Astrocyte of the spinal cord (primary cell): ENCODE data around the gene ARID5B.

Experiments
- DNase-seq: peaks from one replicate; pipeline ENCODE4 v3.0.0; 2011; ENCODE audit warnings: low read depth, low spot score
- H3K4me3 ChIP-seq: 2 replicates; pipeline ENCODE4 v1.5.1; 2011; ENCODE audit warnings: low read depth, mild to moderate bottlenecking, low read length, moderate library complexity
- in situ Hi-C: cut with HindIII; loops from 2 replicates; pipeline ENCODE4 v1.10.0; 2017; ENCODE audit warnings: low sequenced_read_pairs
- TF ChIP-seq, protein P1 (sequence below): IDR thresholded peaks from 2 replicates; pipeline ENCODE4 v1.5.1; 2012; ENCODE audit warnings: low read depth, mild to moderate bottlenecking, low read length, inconsistent platforms

Gene ARID5B

DNA sequence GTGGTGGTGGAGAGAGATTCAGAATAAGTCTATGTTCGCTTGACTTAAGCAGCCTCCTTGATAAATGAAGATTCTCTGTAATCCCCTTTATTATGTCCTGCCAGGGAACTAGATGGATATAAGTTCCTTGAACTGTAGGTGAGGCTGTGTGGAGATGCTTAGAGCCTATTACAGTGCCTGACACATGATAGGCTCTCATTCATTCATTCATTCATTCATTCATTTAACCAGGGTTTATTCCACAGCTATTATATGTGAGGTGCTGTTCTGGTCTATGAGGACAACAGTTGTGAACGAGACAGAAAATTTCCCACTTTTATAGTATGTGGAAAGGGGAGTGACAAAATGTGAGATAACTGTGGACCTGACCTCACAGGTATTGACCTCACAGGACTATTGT is 105.6 kb downstream of the ARID5B start:
- no peak overlapping the region for H3K4me3 ChIP-seq
- in situ Hi-C loops, result no loop called here
- TF ChIP-seq, protein P1, sequence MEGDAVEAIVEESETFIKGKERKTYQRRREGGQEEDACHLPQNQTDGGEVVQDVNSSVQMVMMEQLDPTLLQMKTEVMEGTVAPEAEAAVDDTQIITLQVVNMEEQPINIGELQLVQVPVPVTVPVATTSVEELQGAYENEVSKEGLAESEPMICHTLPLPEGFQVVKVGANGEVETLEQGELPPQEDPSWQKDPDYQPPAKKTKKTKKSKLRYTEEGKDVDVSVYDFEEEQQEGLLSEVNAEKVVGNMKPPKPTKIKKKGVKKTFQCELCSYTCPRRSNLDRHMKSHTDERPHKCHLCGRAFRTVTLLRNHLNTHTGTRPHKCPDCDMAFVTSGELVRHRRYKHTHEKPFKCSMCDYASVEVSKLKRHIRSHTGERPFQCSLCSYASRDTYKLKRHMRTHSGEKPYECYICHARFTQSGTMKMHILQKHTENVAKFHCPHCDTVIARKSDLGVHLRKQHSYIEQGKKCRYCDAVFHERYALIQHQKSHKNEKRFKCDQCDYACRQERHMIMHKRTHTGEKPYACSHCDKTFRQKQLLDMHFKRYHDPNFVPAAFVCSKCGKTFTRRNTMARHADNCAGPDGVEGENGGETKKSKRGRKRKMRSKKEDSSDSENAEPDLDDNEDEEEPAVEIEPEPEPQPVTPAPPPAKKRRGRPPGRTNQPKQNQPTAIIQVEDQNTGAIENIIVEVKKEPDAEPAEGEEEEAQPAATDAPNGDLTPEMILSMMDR, result no peak
- no peak for DNase-seq

DNA sequence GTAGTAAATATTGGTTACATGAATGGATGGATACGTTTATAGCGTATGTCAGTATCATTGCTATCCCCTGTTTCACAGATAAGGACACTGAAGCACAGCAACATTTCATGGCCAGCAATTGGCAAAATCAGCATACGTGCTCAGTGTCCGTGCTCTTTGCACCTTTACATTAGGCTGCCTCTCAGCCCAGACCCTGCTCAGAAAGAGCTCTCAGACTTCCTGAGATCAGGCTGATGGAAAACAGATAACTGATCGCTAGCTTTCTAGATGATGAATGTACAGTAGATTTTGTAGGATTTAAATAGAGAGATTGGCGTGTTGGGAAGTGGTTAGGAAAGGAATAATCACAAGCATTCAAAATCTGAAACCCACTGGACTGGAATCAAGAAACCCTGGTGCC is 106.7 kb downstream of the ARID5B start:
- TF ChIP-seq, protein P1, result no peak
- in situ Hi-C loops, result no loop called here
- no peak for DNase-seq
- H3K4me3 ChIP-seq, result no peak overlapping the region

DNA sequence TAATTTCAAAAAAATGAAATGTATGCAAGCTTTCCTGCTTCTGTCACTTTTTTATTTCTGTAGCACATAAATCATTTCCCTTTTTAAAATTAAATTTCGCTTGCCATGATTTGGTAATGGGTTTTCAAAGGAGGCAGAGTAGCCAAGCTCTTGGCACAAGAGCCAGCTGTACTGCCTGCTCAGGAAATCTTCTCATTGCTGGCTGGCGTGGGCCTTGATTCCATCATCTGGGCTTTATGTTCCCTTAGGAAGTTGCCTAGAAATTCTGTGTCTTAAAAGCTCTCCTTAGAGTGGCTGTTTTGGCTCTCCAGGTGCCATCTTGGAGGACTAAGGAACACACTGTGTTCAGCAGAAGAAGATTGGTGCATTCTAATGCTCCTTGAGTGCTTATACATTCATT is 107.4 kb downstream of the ARID5B start:
- TF ChIP-seq, protein P1, result no peak
- in situ Hi-C loops, result no loop called here
- H3K4me3 ChIP-seq, result no peak overlapping the region
- DNase-seq, result no peak

DNA sequence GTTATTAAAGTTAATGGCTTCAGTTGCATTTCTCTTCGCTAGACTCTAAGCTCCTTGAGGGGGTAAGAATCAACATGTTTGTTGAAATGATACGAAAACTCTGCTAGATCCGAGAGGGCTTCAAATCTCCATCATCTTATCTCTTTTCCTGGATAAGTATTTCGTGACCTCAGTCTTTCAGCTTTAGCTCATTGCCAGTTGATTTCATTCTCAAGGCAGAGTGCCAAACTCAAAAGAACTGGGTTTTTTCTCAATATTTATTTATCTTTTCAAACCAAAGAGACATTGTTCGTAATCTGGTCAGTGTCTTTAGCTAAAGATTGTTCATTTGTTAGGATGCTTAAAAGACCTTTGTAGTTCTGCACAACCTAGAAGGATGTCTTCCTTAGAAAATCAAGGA is 108.9 kb downstream of the ARID5B start:
- in situ Hi-C loops, result no loop called here
- H3K4me3 ChIP-seq, result no peak overlapping the region
- no peak for DNase-seq
- TF ChIP-seq, protein P1, result no peak

DNA sequence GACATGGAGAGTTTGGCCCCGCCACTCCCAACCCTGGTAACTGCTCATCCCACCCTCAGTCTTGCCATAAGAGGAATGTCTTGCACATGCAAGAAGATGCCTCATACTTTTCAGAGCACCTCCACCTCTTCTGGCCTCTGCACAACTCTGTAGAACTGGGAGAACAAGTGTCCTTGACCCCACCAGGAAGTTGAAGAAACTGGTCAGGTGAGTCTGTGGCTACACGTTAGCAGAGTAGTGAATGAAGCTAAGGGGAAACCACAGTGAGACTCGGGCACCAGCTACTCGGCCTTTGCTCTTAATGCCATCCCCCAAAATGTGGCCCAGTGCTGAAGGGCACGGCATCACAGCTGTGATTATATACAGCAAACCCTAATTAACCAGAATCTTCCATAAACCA is 110.1 kb downstream of the ARID5B start:
- in situ Hi-C loops, result no loop called here
- no peak overlapping the region for H3K4me3 ChIP-seq
- no peak for DNase-seq

DNA sequence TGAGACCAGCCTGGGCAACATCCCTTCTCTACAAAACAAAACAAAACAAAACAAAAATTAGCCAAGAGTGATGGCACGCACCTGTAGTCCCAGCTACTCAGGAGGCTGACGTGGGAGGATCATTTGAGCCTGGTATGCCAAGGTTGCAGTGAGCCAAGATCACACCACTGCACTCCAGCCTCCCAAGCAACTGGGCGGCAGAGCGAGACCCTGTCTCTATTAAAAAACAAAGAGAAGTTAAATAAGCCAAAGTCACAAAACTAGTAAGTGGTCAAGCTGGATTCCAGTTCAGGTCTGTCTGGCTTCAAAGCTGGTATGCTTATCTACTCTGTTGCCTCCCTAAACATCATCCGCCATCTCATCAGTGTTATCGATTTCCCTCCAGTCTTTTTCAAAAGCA is 110.8 kb downstream of the ARID5B start:
- TF ChIP-seq, protein P1, result no peak
- DNase-seq, result no peak
- in situ Hi-C loops, result no loop called here
- no peak overlapping the region for H3K4me3 ChIP-seq

More for the DNA sequence above, 110.1 kb downstream of the ARID5B start:
- TF ChIP-seq, protein P1, result no peak

DNA sequence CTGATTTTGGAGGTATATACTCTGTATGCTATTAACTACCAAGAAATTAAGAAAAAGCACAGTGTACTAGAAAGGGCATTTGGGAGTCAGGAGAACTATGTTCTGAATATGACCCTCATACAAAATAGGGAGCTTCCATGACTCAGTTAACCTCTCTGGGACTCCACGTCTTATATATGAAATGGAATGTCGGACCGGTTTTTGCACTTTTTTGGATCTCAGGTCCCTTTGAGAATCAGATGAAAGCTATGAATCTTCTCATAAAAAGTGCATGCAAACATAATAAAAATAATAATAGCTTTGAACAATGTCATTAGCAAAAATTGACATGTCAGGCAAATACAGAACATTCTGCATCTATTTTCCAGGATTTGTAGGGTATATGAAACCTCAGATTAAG is 113.0 kb downstream of the ARID5B start:
- TF ChIP-seq, protein P1, result no peak
- in situ Hi-C loops, result no loop called here
- H3K4me3 ChIP-seq, result no peak overlapping the region
- DNase-seq, result no peak
